Measurements from ENCODE around the gene MBTPS2. TPM values are rescaled to one million over a fixed set of nuclear protein-coding genes. Genes with fewer than 3 reads are reported as not detected.
A peak's percentile ranks its signal among the peaks of the same experiment; 100 is the strongest.
"Not testable (repeated sequence)": the region's sequence is repeated elsewhere in the genome, so short reads cannot be mapped to it uniquely, and the experiment has no call there.

Gene MBTPS2
- 11.2 and 11.9 TPM in 2 replicates for total RNA-seq

- DNase-seq (ENCODE audit: extremely low read depth, low read depth, low spot score): peak; percentile 42
These were observed at the start of gene MBTPS2 for GRCh38 chrX:21839334-21840192. TSS of gene MBTPS2 (plus strand) at chrX:21839617. CDS start at chrX:21839735, 118 bp downstream.

DNA sequence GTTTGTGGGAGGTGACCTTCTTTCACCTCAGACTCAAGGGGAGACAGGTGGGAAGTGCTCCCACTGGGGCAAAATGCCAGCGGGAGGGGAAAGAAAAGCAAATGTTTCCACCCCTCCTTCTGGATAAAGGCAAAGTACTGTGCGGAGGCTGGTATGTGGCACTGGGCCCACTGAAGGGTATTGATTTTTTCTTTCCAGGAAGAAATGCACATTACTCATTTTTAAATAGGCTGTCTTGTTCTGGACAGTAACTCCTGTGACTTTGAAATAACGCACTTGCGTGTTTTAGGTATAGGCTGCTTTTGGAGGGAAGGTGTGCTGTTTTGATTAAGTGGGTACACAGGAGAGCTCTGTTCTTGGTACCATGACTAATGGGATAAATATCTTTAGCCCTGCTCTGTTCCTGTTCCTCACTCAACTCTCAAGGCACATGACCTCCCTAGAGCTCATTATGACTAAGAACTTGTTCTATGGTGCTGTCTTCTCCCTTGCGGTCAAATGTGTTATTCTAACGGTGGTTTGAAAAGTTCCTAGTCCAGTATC is 40.7 kb upstream of the MBTPS2 start:
- DNase-seq (ENCODE audit: extremely low read depth, low read depth, low spot score): no peak

- DNase-seq (ENCODE audit: extremely low read depth, low read depth, low spot score): no peak
These were observed 39.6 kb upstream of the MBTPS2 start for GRCh38 chrX:21799767-21800166.

- DNase-seq (ENCODE audit: extremely low read depth, low read depth, low spot score): no peak
These were observed 39.1 kb upstream of the MBTPS2 start for GRCh38 chrX:21800344-21800770.

DNA sequence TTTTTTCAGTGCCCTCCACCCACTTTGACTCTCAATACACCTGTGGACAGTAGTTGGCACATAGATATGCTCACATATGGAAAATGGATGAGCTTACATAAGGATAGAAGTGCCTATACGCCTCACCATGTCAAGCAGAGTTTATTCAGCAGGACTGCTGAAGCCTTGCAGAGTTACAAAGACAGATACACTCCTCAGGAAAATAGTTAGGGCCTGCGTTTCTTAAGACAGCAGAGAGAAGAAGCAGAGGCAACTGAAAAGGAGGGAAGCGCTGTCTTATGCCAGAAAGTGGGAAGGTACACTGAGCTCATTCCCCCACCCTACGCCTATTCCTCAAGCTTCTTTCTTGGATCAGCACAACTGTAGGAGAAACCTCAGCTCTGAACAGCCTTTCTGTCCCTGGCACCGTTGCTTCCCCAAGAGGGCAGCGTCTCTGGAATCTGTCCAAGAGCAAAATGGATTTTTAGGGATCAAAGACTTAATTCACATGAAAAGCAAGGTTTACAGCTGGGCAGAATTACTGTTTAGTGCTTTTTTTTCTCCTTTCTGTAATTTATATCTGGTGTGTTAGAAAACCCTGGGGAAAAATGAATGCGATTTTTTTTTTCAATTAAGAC is 37.3 kb upstream of the MBTPS2 start:
- DNase-seq (ENCODE audit: extremely low read depth, low read depth, low spot score): no peak

DNA sequence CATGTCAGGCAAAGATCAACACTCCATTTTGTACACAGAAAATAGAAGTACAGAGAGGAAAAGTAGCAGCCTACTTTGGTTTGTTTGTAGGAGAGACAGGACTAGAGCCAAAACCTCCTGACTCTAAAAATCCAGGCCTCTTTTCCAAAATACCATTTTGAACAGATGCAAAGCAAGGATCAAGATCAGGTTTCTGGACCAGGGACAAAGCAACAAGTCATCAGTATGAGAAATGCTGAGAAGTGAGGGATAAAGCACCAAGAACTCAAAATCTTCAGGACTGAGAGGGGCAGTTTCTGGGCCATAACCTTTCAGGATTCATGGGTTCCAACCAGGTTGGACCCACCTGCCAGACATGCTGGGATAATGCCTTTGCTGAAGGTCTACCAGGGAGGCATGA is 36.6 kb upstream of the MBTPS2 start:
- DNase-seq (ENCODE audit: extremely low read depth, low read depth, low spot score): no peak

GRCh38 chrX:21806691-21807090 is 32.7 kb upstream of the MBTPS2 start:
- no peak for DNase-seq (ENCODE audit: extremely low read depth, low read depth, low spot score)

- no peak for DNase-seq (ENCODE audit: extremely low read depth, low read depth, low spot score)
These were observed 27.6 kb upstream of the MBTPS2 start for GRCh38 chrX:21811832-21812231.

DNA sequence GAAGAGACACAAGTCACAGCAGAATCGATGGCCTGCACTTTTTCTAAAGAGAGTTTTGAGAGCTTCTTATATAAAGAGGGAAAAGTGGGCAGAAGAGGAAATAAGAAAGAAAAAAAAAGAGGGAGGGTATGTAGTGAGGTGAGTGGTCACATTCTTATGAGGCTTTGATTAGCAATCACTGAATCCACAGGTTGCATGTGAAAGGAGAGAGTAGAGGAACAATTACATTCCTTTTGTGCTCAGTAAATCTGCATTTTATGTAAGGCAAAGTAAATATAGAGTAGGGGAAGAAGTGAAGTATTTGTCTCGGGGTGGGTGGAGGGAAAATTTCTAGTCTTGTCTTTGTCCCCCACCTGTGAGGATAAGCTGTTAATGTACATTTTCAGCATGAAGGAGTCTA is 26.8 kb upstream of the MBTPS2 start:
- DNase-seq (ENCODE audit: extremely low read depth, low read depth, low spot score): no peak

- no peak for DNase-seq (ENCODE audit: extremely low read depth, low read depth, low spot score)
These were observed 25.6 kb upstream of the MBTPS2 start for GRCh38 chrX:21813612-21814368.

DNA sequence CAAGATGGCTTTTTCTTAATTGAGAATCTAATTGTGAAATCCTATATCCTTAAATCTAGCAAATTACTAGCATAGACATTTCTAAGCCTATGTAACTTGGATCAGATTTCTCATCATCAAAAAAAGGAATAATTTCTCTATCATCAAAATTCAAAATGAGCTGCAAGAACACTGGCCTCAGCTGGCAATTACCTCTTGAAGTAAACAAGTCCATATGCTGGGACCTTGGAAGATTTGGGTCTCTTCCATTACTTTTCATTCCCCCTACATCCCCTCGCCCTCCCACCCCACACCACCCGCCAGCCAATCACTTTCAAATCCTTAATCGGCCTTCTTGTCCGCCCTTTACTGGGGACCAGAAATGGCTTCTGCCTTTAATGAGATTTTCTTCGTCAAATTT is 23.3 kb upstream of the MBTPS2 start:
- no peak for DNase-seq (ENCODE audit: extremely low read depth, low read depth, low spot score)

- DNase-seq (ENCODE audit: extremely low read depth, low read depth, low spot score): not testable (repeated sequence)
These were observed 19.2 kb upstream of the MBTPS2 start for GRCh38 chrX:21820170-21820569.

DNA sequence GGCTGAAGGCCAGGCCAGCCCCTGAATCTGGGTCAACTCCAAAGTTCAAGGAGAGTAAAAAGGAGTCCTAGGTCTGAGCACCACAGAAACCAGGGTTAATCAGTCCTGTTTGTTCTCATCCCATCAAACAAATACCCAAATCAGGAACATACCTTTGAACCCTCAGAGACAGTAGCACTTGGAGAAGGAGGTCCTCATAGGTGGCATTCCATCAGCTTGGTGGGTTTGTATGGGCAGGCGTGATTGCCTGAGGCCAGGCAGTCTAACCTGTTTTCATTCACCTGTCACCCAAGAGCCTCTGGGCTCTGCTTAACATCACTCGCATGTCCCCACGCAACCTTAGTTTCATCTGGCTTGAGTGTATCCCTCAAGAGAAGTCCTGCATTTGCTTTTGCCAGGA is 17.5 kb upstream of the MBTPS2 start:
- no peak for DNase-seq (ENCODE audit: extremely low read depth, low read depth, low spot score)

GRCh38 chrX:21831496-21831895 is 7.9 kb upstream of the MBTPS2 start:
- DNase-seq (ENCODE audit: extremely low read depth, low read depth, low spot score): no peak

DNA sequence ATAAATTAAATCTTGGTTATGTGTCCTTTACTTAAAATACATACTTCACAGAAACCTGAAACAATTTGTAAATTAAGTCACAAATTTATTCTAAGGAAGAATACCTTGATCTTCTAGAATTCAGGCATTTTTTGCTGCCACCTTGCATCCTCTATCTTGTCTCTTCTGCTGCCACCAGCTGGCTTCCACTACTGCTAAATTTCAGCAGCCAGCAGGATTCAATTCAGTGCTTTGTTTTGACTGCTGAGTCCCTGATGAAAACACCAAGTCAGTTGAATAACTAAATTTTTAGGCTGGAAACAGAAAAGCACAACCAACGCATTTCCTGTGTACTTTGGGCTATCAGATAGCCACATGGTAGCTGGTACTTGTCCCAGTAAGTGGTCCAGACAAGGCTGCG is 2.4 kb upstream of the MBTPS2 start:
- no peak for DNase-seq (ENCODE audit: extremely low read depth, low read depth, low spot score)

DNA sequence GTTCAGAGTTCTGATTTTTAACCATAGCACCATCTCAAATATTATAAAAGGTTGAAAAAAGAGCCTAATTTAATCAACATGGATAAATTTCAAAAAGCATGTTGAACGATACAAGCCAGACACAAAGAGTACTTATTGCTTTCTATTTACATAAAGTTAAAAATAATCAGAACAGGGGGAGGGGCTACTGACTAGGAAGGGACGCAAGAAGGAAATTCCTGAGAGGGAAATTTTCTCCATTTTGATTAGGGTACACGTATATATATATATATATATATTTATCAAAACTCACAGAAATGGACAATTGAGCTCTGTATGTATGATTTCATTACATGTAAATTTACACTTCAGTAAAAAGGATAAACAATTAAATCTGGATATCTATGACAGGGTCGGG is 482 bp upstream of the MBTPS2 start:
- no peak for DNase-seq (ENCODE audit: extremely low read depth, low read depth, low spot score)

- no peak for DNase-seq (ENCODE audit: extremely low read depth, low read depth, low spot score)
These were observed 752 bp downstream of the MBTPS2 start for GRCh38 chrX:21840193-21840545.

DNA sequence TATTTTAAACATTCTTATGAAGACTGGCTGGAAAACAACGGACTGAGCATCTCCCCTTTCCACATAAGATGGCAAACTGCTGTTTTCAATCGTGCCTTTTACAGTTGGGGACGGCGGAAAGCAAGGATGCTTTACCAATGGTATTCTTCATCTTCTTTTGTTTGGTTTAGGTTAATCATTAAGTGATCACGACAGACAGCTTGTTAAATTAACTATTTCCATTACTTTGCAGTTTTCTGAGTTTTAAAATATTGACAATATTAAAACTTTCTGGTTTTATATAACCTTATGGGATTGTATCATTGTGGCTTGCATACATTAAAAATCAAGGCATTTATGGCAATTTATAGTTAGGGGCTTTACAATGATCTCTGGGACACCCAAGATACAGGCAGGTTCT is 3.8 kb downstream of the MBTPS2 start:
- no peak for DNase-seq (ENCODE audit: extremely low read depth, low read depth, low spot score)

- DNase-seq (ENCODE audit: extremely low read depth, low read depth, low spot score): no peak
These were observed 5.7 kb downstream of the MBTPS2 start for GRCh38 chrX:21845096-21845495.

DNA sequence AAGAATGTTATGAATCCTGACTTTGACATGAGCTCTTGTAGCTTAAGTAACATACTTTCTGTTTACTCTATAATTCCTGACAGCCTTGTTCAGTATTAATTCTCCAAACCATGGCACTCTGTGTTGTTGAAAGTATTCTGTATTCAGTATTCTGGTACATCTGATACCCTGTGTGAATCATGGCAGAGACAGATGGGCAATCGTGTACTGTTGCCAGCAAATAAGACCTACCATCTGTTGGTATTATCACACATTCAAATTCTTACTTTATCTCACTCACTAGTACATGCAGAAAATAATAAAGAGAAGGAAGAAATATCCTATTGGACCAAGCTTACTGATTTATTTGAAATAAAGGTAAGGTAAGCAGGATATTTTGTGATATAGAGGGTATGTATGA is 7.9 kb downstream of the MBTPS2 start:
- DNase-seq (ENCODE audit: extremely low read depth, low read depth, low spot score): no peak

GRCh38 chrX:21853578-21853977 is 14.2 kb downstream of the MBTPS2 start:
- no peak for DNase-seq (ENCODE audit: extremely low read depth, low read depth, low spot score)

Measured in glomerular endothelial cell (primary cell).